Glutamatergic neuron (in vitro differentiated cells): Measurements from ENCODE around the gene JAML. TPM values are rescaled to one million over a fixed set of nuclear protein-coding genes. Genes with fewer than 3 reads are reported as not detected.

Experiments
- DNase-seq: peaks from one replicate; pipeline ENCODE4 v3.0.0; 2022
- H3K27ac Mint-ChIP-seq: one replicate; pipeline ENCODE4 v1.8.0; 2020; ENCODE audit warnings: mild to moderate bottlenecking, mixed read lengths, inconsistent platforms; ENCODE audit not compliant: unreplicated experiment
- H3K27me3 Mint-ChIP-seq: one replicate; pipeline ENCODE4 v1.8.0; 2020; ENCODE audit warnings: mild to moderate bottlenecking, moderate library complexity, mixed read lengths, inconsistent platforms; ENCODE audit not compliant: unreplicated experiment
- H3K36me3 Mint-ChIP-seq: one replicate; pipeline ENCODE4 v1.8.0; 2020; ENCODE audit warnings: mild to moderate bottlenecking, mixed read lengths, inconsistent platforms; ENCODE audit not compliant: unreplicated experiment
- H3K4me1 Mint-ChIP-seq: one replicate; pipeline ENCODE4 v1.8.0; 2020; ENCODE audit warnings: mild to moderate bottlenecking, low read depth, mixed read lengths, inconsistent platforms; ENCODE audit not compliant: unreplicated experiment
- H3K4me3 Mint-ChIP-seq: one replicate; pipeline ENCODE4 v1.8.0; 2020; ENCODE audit warnings: mild to moderate bottlenecking, mixed read lengths, inconsistent platforms; ENCODE audit not compliant: unreplicated experiment
- H3K9me3 Mint-ChIP-seq: one replicate; pipeline ENCODE4 v1.8.0; 2020; ENCODE audit warnings: mild to moderate bottlenecking, moderate library complexity, mixed read lengths, inconsistent platforms; ENCODE audit not compliant: unreplicated experiment
- total RNA-seq: library from RNA; stranded (reverse); fragmentation: NEBNext Ultra II Directional; extraction: Animal tissue kit (Norgen Biotek cat#: 25700); gene quantifications from one replicate; pipeline ENCODE4 v1.2.1, GENCODE V29; 2021; ENCODE audit not compliant: unreplicated experiment
- TF ChIP-seq, protein P1 (sequence below): fragments of 200-600 bp; sonication (generic); IDR thresholded peaks from one replicate; pipeline ENCODE4 v1.5.0; 2021; ENCODE audit not compliant: partially characterized antibody, unreplicated experiment

The JAML gene
- total RNA-seq, 1 donor from 2014 or later: not detected

DNA sequence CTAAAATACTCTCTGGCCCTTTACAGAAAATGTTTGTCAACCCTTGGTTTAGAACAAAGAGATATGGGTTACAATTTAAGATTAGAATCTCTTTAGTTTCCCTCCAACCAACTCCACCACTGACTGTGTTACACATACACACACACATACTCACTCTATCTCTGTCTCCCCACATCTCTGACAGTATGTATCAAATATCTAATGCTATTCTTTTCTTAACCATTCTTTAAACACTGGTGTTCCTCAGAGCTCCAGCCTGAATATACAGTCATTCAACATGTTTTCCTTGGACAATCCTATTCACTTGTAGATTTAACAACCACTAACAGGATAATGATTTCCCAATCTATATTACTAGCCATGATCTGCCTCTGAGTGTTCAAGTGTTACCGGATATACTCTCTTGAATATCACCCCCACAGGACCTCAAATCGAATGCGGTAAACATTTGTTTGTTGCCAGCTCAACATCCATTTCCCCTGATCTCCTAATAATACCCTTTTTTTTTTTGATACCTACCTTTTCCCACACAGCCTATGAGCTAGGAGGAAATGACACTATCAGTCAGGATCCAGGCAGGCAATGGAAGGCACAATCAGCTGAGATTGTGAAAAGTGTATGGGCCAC, 21.2 kb upstream of the JAML start:
- Mint-ChIP-seq H3K4me1 (no peaks in the 10 kb centered on the region), H3K36me3 (no peaks in the 10 kb centered on the region), H3K27ac (no peak overlapping the region), H3K9me3 (no peaks in the 10 kb centered on the region), H3K4me3 (no peak overlapping the region), H3K27me3 (no peaks in the 10 kb centered on the region)
- TF ChIP-seq, protein P1, sequence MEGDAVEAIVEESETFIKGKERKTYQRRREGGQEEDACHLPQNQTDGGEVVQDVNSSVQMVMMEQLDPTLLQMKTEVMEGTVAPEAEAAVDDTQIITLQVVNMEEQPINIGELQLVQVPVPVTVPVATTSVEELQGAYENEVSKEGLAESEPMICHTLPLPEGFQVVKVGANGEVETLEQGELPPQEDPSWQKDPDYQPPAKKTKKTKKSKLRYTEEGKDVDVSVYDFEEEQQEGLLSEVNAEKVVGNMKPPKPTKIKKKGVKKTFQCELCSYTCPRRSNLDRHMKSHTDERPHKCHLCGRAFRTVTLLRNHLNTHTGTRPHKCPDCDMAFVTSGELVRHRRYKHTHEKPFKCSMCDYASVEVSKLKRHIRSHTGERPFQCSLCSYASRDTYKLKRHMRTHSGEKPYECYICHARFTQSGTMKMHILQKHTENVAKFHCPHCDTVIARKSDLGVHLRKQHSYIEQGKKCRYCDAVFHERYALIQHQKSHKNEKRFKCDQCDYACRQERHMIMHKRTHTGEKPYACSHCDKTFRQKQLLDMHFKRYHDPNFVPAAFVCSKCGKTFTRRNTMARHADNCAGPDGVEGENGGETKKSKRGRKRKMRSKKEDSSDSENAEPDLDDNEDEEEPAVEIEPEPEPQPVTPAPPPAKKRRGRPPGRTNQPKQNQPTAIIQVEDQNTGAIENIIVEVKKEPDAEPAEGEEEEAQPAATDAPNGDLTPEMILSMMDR: no peak
- DNase-seq: no peak

DNA sequence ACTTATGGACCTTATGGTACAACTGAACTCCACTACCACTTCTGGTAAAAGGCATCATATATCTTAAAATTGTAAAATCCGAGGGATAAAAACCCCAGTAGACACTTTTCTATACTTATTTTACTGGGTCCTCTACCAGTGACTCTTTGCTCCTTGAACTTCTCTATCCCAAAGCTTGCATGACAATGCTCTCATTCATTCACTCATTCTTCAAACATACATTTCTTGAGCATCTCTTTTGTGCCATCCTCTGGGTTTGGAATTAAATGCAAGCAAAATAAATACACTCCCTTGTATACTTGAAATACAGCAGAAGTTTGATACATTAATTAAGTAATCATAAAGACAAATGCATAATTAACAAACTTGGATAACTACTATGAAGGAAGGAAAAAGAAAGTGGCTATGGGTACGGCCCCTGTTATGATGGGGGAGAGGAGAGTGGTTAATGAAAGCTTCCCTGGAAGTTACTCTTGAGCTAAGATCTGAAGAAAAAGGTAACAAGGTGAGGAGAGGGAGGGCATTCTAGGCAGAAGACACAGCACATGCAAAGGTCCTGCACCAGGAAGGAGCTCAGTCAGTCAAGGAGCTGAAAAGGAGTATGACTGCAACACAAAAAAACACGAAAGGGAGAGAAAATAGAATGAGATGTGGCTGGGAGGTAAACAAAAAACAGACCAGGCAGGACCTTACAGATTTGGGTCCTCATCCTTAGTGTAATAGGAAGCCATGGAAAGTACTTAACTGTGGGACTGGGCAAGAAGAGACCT, 19.4 kb upstream of the JAML start:
- no peaks in the 10 kb centered on the region for H3K27me3 Mint-ChIP-seq
- H3K9me3 Mint-ChIP-seq: no peaks in the 10 kb centered on the region
- no peak overlapping the region for H3K4me3 Mint-ChIP-seq
- no peak for DNase-seq
- no peak overlapping the region for H3K27ac Mint-ChIP-seq
- TF ChIP-seq, protein P1: no peak
- no peaks in the 10 kb centered on the region for H3K4me1 Mint-ChIP-seq
- no peaks in the 10 kb centered on the region for H3K36me3 Mint-ChIP-seq

DNA sequence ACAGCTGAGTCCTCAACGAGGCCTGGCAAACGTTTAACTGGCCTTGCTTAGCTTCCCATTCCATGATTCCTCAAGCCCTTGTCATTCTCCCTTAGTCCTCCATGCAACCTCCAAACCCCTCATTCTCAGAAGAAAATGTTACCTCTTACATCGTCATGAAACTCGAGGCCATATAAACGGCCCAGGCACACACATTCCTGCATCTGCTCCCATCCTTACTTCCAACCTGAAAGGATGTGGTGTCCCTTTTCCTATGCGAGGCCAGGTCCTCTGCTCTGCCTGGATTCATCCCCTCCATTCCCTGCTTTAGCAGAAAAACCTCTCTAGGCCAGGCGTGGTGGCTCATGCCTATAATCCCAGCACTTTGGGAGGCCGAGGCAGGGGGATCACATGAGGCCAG, 18.4 kb upstream of the JAML start:
- Mint-ChIP-seq H3K4me3 (no peak overlapping the region), H3K27me3 (no peaks in the 10 kb centered on the region), H3K4me1 (no peaks in the 10 kb centered on the region)

DNA sequence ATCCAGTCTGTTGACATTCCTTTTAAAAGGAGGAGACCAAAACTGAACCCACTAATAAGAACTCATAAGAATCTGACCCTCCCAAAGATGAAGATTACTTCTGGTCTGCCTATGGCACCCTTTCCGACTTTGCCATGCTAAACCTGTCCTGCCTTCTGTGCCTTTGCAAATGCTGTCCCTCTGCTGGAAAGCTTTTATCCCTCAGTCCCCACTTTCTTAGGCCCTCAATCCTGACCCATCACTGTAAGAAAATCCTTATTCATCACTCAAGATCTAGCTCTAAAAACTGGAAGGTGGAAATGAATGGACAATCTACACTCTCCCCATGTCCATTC, 16.9 kb upstream of the JAML start:
- Mint-ChIP-seq H3K27ac (no peak overlapping the region), H3K27me3 (no peaks in the 10 kb centered on the region), H3K4me1 (no peaks in the 10 kb centered on the region), H3K36me3 (no peaks in the 10 kb centered on the region), H3K9me3 (no peaks in the 10 kb centered on the region), H3K4me3 (no peak overlapping the region)
- TF ChIP-seq, protein P1: no peak
- no peak for DNase-seq

More for the DNA sequence above, 18.4 kb upstream of the JAML start:
- Mint-ChIP-seq H3K9me3 (no peaks in the 10 kb centered on the region), H3K36me3 (no peaks in the 10 kb centered on the region), H3K27ac (no peak overlapping the region)
- TF ChIP-seq, protein P1: no peak
- no peak for DNase-seq
